Right lobe of liver (tissue), 6 donors: ENCODE results near the gene FERMT1. TPM values are rescaled to one million over a fixed set of nuclear protein-coding genes. Genes with fewer than 3 reads are reported as not detected.

Experiments used
- ATAC-seq, 4 donors: fragments of 200-7000 bp; cut with Tn5 transposase; one replicate each; pipeline ENCODE4 v1.9.1; 2020; ENCODE audit warnings: mild to moderate bottlenecking in 4 of 4, moderate library complexity in 4 of 4
- DNase-seq, 3 donors: peaks; one replicate each; pipeline ENCODE4 v3.0.0-alpha.2; 2020
- H3K27ac ChIP-seq, 3 donors: fragments of 200-600 bp; one replicate each; pipeline ENCODE4 v1.8.0; 2022
- H3K27me3 ChIP-seq, 2 donors: fragments of 200-600 bp; one replicate each; pipeline ENCODE4 v1.8.0; 2022
- H3K36me3 ChIP-seq, 4 donors: fragments of 200-600 bp; sonication (generic) in 1 of 4; one replicate each; pipeline versions ENCODE4 v1.5.1 to v1.8.0; 2017 to 2022; ENCODE audit warnings: control low read depth in 1 of 4
- H3K4me1 ChIP-seq, 4 donors: fragments of 200-600 bp; sonication (generic) in 1 of 4; one replicate each; pipeline versions ENCODE4 v1.5.1 to v1.8.0; 2017 to 2022; ENCODE audit warnings: control low read depth in 1 of 4
- H3K4me3 ChIP-seq, 3 donors: fragments of 200-600 bp; one replicate each; pipeline ENCODE4 v1.8.0; 2022
- H3K9me3 ChIP-seq, 4 donors: fragments of 200-600 bp; sonication (generic) in 1 of 4; one replicate each; pipeline versions ENCODE4 v1.5.1 to v1.8.0; 2017 to 2022; ENCODE audit warnings: control low read depth in 1 of 4
- CTCF ChIP-seq, 4 donors: fragments of 200-600 bp in 3 of 4; fragments of 450-650 bp in 1 of 4; IDR thresholded peaks; one replicate each; pipeline versions ENCODE4 v1.5.1 to v1.8.0; 2016 to 2022; ENCODE audit warnings: antibody characterized with exemption in 4 of 4, mild to moderate bottlenecking in 2 of 4
- POLR2A ChIP-seq: fragments of 450-650 bp; IDR thresholded peaks from one replicate; pipeline ENCODE4 v1.6.1; 2017; ENCODE audit warnings: antibody characterized with exemption, mild to moderate bottlenecking
- WGBS: methylation state at CpG from one replicate; pipeline ENCODE4 v1.1.6; 2018; ENCODE audit warnings: low coverage, low lambda C conversion rate; ENCODE audit not compliant: insufficient coverage; ENCODE audit errors: missing lambda C conversion rate; 5-methylcytosine and 5-hydroxymethylcytosine counted together
- intact Hi-C, 2 donors: fragments of 100-400 bp; cut with DNase I; formaldehyde crosslinking; loops; one replicate each; pipeline versions ENCODE4 v1.11.2 to v1.14.1; 2022
- total RNA-seq, 6 experiments: library from RNA; depleted of rRNA in 2 of 6; stranded (reverse); fragments of >200 nt in 2 of 6; fragmentation: NEBNext Ultra II Directional in 3 of 6; extraction: Animal tissue kit (Norgen Biotek cat#: 25700) in 3 of 6; gene quantifications; one replicate each; pipeline versions ENCODE4 v1.1.0 to v1.2.4, GENCODE V29; 2016 to 2023
- donor health status: DM: no; HTN: yes; CAD: no.
- donor health status: DM: no; HTN: no; CAD: no.
- donor health status: DM: no; HTN: no; CAD: no.
- donor health status: DM: no; HTN: yes; CAD: no.
- donor health status: DM: no; HTN: yes; CAD: no.

The FERMT1 gene
- total RNA-seq, 6 experiments from 2014 or later, result 0.15 to 2.0 (median 0.55) TPM

DNA sequence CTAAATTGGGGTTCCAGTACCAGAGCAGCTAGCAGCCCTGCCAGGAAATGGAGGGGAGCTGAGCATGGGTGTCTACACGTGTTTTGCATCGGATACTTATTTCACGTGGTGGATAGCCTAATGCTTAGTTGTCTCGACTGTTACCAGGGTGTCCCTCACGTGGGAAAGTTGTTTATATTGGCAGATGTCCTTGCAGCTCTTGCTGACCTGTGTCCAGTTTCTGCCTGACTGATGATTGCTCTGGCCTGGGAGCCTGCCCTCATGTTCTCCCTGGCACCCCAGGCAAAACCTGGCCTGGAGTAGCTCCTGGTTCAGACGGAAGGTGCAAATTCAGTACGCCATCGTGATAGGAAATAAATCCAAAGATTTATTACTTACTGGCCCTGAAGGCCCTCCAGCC, 11.8 kb upstream of the FERMT1 start:
- intact Hi-C loops, result no loop called here
- no peak overlapping the region for H3K27ac ChIP-seq
- no peaks in the 10 kb centered on the region for H3K27me3 ChIP-seq
- 16% methylated on average over 5 of the region's 8 CpGs for WGBS
- TF ChIP-seq CTCF (IDR thresholded peaks at IDR 0.05) (no peak), POLR2A (no peak)
- ATAC-seq (peak; percentile 91 to 99 (median 96)), DNase-seq (peak; percentile 46 to 85 (median 82))
- no peaks in the 10 kb centered on the region for H3K36me3 ChIP-seq
- no peak overlapping the region for H3K4me3 ChIP-seq
- peaks cover 0 to 8% (median 0%) of the 10 kb centered on the region in 4 donors for H3K4me1 ChIP-seq
- no peaks in the 10 kb centered on the region for H3K9me3 ChIP-seq

DNA sequence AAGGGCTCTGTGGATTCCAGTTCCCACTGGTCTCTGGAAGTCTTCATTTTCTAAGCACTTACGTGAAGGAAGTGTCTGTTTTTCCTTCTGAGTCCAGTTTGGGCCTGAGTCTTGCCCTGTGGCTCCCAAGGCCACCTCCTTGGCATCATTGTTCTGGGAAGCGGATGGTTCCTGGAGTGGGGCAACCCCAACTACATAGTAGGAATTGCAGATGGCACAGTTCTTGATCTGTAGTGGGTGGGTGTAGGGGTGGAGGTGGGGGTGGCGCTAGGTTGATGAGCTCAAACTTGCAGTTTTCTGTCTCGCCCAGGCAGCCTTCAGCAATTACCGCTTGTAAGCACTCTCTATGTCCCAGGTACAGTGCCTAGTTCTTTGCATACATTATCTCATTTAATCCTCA, 7.2 kb upstream of the FERMT1 start:
- Histone ChIP-seq H3K36me3 (no peaks in the 10 kb centered on the region), H3K27ac (no peak overlapping the region), H3K4me3 (no peak overlapping the region), H3K4me1 (peaks cover 0 to 4% (median 0%) of the 10 kb centered on the region in 4 donors), H3K27me3 (no peaks in the 10 kb centered on the region), H3K9me3 (no peaks in the 10 kb centered on the region)
- WGBS, result 74% methylated on average over 2 of the region's 5 CpGs
- intact Hi-C loops, result no loop called here
- DNase-seq (no peak), ATAC-seq (no peak)
- TF ChIP-seq CTCF (IDR thresholded peaks at IDR 0.05) (no peak), POLR2A (no peak)

- H3K27ac ChIP-seq, result no peak overlapping the region
Observed at GRCh38 chr20:6127825-6128224, 5.0 kb upstream of the FERMT1 start.

DNA sequence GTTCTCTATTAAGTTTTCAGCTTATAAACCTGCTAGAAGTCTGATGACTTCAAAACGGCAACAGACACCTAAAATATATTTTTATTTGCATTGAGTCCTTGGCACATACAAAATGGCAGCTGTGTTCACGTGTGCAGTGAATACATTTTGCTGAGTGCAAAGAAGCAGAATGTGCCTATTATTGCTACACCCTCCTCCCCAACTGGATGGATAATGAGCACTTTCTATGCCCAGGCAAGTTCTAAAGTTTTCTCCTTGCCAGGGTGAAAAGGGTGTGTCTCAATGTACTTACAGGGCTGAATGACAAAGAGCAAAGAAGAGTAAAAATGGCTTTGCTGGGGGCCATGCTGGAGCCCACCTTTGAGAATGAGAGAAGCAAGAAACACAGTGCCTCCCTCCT, 4.0 kb upstream of the FERMT1 start:
- DNase-seq, result no peak

More at GRCh38 chr20:6127825-6128224, 5.0 kb upstream of the FERMT1 start:
- Histone ChIP-seq H3K4me3 (no peak overlapping the region), H3K36me3 (no peaks in the 10 kb centered on the region), H3K9me3 (no peaks in the 10 kb centered on the region), H3K27me3 (no peaks in the 10 kb centered on the region), H3K4me1 (peaks cover 0 to 6% (median 0%) of the 10 kb centered on the region in 4 donors)
- 76% methylated on average over 3 of the region's 4 CpGs for WGBS
- DNase-seq (no peak), ATAC-seq (no peak)
- TF ChIP-seq CTCF (IDR thresholded peaks at IDR 0.05) (no peak), POLR2A (no peak)
- intact Hi-C loops, result no loop called here

More for the DNA sequence above, 4.0 kb upstream of the FERMT1 start:
- Histone ChIP-seq H3K9me3 (no peaks in the 10 kb centered on the region), H3K27me3 (no peaks in the 10 kb centered on the region), H3K36me3 (no peaks in the 10 kb centered on the region), H3K27ac (no peak overlapping the region), H3K4me1 (peaks cover 0 to 15% (median 0%) of the 10 kb centered on the region in 4 donors), H3K4me3 (no peak overlapping the region)
- 75% methylated on average over 2 of the region's 2 CpGs for WGBS
- TF ChIP-seq POLR2A (no peak), CTCF (IDR thresholded peaks at IDR 0.05) (no peak)
- ATAC-seq, result no peak
- intact Hi-C loops, result no loop called here
